ENCODE measurements around the gene SLC28A3.

DNA sequence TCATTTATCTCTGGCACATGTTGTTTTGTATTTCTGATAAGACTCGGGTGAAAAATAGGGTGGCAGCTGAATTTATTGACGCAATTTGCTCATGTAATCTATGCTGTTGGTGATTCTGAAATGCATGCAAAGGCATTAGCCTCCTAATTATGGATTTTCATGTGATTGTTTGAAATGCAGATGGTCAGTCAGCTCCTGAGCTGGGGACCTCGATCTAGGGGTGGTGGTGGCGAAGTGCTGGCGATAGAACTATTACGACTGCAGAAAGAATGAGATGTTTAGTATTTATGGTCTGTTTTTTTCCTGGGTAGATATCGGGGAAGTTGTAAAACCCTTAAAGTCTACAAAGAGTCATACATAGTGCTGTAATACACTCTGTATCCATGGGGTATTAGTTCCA is 88.6 kb downstream of the SLC28A3 start:
- TF ChIP-seq, protein P1, sequence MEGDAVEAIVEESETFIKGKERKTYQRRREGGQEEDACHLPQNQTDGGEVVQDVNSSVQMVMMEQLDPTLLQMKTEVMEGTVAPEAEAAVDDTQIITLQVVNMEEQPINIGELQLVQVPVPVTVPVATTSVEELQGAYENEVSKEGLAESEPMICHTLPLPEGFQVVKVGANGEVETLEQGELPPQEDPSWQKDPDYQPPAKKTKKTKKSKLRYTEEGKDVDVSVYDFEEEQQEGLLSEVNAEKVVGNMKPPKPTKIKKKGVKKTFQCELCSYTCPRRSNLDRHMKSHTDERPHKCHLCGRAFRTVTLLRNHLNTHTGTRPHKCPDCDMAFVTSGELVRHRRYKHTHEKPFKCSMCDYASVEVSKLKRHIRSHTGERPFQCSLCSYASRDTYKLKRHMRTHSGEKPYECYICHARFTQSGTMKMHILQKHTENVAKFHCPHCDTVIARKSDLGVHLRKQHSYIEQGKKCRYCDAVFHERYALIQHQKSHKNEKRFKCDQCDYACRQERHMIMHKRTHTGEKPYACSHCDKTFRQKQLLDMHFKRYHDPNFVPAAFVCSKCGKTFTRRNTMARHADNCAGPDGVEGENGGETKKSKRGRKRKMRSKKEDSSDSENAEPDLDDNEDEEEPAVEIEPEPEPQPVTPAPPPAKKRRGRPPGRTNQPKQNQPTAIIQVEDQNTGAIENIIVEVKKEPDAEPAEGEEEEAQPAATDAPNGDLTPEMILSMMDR (IDR thresholded peaks at IDR 0.05; ENCODE audit: insufficient read depth, low read length) = no peak
- TF ChIP-seq POLR2AphosphoS5 (IDR thresholded peaks at IDR 0.05; ENCODE audit: low read depth) (no peak), GABPA (IDR thresholded peaks at IDR 0.05; ENCODE audit: low read depth) (no peak), SPI1 (IDR thresholded peaks at IDR 0.05; ENCODE audit: borderline replicate concordance, low read depth) (no peak)
- TF ChIP-seq, protein P2, sequence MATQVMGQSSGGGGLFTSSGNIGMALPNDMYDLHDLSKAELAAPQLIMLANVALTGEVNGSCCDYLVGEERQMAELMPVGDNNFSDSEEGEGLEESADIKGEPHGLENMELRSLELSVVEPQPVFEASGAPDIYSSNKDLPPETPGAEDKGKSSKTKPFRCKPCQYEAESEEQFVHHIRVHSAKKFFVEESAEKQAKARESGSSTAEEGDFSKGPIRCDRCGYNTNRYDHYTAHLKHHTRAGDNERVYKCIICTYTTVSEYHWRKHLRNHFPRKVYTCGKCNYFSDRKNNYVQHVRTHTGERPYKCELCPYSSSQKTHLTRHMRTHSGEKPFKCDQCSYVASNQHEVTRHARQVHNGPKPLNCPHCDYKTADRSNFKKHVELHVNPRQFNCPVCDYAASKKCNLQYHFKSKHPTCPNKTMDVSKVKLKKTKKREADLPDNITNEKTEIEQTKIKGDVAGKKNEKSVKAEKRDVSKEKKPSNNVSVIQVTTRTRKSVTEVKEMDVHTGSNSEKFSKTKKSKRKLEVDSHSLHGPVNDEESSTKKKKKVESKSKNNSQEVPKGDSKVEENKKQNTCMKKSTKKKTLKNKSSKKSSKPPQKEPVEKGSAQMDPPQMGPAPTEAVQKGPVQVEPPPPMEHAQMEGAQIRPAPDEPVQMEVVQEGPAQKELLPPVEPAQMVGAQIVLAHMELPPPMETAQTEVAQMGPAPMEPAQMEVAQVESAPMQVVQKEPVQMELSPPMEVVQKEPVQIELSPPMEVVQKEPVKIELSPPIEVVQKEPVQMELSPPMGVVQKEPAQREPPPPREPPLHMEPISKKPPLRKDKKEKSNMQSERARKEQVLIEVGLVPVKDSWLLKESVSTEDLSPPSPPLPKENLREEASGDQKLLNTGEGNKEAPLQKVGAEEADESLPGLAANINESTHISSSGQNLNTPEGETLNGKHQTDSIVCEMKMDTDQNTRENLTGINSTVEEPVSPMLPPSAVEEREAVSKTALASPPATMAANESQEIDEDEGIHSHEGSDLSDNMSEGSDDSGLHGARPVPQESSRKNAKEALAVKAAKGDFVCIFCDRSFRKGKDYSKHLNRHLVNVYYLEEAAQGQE (IDR thresholded peaks at IDR 0.05; ENCODE audit: insufficient replicate concordance, low read depth) = no peak

Data from HL-60 (cell line).